GM18498 (cell line): ENCODE results near the gene CCDC63.

Experiments
- ATAC-seq: cut with Tn5 transposase; IDR thresholded peaks from one replicate; pipeline ENCODE4 v1.9.1; 2021; ENCODE audit warnings: mild to moderate bottlenecking, moderate library complexity; ENCODE audit not compliant: unreplicated experiment

CCDC63 gene

GRCh38 chr12:110880651-110881050 lies 33.9 kb downstream of the CCDC63 start:
- ATAC-seq: no peak

DNA sequence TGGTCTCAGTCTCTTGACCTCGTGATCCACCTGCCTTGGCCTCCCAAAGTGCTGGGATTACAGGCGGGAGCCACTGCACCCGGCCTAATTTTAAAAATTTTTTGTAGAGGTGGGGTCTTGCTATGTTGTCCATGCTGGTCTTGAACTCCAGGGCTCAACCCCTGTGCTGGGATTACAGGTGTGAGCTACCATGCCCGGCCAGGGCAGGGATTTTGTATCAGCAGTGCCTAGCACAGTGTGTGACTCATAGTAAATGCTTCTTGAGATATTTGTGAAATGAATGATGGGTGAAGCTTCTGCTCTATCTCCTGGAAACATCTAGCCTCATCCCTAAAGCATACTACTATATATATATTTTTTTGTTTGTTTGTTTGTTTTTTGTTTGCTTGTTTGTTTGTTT lies 36.5 kb downstream of the CCDC63 start:
- no peak for ATAC-seq

DNA sequence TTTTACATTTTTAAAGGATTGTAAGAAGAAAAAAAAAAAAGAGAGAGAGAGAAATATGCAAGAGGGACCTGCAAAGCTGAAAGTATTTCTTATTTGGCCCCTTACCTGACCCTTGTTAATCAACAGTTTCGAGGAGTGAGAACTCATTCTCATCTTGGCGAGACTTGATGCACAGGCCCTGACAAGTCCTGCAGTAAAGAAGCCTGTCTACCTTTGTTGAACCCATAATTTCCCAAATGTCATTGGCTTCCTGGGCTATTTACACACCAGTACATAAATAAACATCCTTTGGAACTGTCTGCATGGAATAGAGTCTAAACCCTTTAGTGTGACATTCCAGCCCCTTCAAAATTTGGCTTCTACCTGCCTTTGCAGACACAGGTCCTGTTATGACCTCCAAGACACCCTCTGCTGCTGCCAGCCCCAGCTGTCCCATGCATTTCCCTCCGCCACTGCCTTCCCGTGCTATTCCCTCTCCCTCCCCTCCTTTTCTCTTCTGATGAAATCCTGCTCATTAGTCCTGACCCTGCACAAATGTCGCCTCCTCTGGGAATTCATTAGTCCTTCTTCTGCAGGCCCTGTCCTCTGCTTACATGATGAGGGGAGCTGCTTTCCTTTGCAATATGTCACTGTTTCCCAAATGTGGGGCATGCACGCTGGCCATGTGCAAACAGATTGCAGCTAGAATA lies 38.5 kb downstream of the CCDC63 start:
- no peak for ATAC-seq

GRCh38 chr12:110888256-110888991 lies 41.6 kb downstream of the CCDC63 start:
- no peak for ATAC-seq

DNA sequence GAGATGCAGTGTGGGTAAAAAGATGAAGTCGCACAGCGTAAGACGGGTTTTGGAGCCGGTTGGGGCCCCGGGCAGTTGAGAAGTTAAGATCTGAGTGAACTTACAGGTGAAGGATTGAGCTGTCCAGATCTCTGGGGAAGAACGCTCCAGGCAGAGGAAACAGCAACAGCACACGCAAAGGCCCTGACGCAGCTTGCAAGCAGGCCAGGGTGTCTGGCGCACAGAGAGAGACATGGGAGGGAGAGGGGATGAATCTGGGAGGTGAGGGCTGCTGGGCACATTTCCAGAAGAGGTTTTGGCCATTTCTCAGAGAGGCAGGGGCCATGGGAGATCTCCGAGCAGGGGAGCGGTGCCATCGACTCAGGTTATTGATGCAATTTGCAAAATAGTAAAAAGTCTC lies 42.6 kb downstream of the CCDC63 start:
- no peak for ATAC-seq

GRCh38 chr12:110893956-110894355 lies 47.2 kb downstream of the CCDC63 start:
- ATAC-seq: no peak

DNA sequence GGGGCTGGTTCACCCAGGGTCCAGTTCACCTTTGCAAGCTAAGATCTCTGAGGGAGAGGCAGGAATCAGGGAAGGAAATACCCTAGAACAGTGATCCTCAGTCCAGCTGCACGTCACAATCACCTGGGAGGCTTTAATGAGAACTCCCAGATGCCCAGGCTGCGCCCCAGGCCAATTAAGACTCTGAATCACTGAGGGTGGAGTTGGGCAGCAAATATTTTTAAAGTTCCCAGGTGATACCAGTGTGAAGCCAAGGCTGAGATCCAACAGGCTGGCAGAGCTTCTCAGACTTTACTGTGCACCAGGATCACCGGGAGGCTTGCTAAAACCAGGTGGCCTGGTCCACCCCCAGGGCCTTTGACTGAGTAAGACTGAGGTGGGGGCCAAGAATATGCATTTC lies 49.8 kb downstream of the CCDC63 start:
- no peak for ATAC-seq

GRCh38 chr12:110901401-110901800 lies 54.6 kb downstream of the CCDC63 start:
- no peak for ATAC-seq

GRCh38 chr12:110903511-110903910 lies 56.7 kb downstream of the CCDC63 start:
- ATAC-seq: no peak

DNA sequence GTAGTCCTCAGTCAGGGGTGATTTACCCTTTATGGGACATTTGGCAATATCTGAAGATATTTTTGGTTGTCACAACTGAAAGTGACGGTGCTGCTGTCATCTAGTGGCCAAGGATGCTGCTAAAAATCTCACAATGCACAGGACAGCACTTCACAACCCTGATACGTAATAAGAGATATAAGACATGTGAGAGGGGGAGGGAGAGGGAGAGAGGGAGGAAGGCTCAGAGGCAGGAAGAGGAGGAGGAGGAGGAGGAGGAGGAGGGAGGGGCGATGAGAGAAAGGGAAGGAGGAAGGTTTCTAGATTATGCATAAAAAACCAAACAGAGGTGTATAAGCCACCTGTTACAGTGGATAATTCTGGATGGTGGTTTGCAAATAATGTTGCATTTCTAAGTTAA lies 59.3 kb downstream of the CCDC63 start:
- no peak for ATAC-seq

GRCh38 chr12:110906516-110906915 lies 59.7 kb downstream of the CCDC63 start:
- no peak for ATAC-seq

GRCh38 chr12:110906985-110907384 lies 60.2 kb downstream of the CCDC63 start:
- ATAC-seq: no peak

GRCh38 chr12:110907583-110907982 lies 60.8 kb downstream of the CCDC63 start:
- ATAC-seq: no peak

DNA sequence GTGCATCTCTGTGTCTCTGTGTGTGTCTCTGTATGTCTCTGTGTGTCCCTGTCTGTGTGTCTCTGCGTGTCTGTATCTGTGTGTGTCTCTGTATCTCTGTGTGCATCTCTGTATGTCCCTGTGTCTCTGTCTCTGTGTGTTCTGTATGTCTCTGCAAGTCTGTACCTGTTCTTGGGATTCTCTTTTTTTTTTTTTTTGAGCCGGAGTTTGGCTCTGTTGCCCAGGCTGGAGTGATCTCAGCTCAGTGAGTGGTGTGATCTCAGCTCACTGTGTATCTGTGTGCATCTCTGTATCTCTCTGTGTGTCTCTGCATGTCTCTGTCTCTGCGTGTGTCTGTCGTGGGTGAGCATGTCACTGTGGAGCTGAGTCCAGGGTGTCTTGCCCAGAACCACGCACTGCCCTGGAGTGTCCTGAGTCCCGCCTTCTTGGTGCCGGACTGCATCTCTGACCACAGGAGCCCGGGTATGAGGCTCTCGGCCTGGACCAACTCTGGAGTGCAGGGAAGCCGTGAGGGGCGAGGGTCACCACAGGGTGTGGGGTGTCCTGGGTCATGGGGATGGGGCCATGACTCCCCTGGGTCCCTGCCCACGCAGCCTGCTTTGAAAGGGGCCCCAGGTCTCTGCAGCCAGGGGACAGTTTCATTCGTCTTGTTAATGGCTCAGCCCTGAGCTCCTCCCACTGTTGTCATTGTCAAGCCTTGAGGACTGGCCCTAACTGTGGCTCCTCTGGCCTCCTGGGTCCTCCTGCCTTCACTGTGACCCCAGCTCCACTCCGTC lies 61.8 kb downstream of the CCDC63 start:
- no peak for ATAC-seq

DNA sequence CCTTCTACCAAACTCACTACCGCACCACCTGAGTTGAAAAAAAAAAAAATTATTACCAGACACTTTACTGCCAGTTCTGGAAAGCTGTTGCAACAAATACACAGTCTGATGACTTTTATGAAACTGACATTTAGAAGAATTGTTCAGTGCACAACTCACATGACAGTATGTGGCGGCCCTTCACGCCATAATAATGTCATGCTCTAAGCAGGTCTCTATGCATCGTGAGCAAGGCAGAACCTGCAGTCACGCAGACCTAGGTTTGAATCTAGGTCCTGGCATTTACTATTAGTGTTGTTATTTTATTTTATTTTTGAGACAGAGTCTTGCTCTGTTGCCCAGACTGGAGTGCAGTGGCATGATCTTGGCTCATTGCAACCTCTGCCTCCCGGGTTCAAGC lies 65.5 kb downstream of the CCDC63 start:
- no peak for ATAC-seq

DNA sequence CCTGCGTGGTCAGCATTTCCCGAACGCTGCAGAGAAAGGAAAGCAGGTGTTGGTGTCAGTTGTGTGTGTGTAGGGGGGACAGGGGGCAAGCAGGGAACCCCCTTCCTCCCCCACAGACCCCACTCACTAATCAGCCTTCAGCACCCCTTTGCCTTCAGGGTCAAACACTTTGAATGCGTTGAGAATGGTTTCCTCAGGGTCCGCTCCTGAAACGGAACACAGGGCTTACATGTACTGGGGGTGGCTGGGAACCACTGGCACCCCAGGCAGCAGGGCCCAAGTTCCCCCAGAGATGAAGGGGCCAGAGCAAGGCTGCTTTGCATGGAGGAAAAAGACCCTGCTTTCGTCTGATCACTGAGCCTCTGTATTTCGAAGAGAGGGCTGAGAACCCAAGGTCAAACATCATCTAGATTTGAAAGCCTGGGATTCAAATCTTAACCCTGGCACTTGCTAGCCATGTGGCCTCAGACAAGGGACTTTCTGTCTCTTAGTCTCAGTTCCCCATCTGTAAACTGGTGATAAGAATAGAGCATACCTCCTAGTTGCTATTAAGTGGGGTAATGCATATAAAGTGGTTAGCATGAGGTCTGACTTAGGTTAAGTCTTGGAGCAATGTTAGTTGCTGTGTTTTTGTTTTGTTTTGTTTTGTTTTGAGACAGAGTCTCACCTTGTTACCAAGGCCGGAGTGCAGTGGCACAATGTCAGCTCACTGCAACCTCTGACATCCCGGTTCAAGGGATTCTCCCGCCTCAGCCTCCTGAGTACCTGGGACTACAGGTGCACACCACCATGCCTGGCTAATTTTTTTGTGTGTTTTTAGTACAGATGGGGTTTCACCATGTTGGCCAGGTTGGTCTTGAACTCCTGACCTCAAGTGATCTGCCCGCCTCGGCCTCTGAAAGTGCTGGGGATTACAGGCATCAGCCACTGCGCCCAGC lies 66.6 kb downstream of the CCDC63 start:
- peak; percentile 98 for ATAC-seq

GRCh38 chr12:110916295-110916875 lies 69.6 kb downstream of the CCDC63 start:
- ATAC-seq: no peak

GRCh38 chr12:110917467-110917866 lies 70.7 kb downstream of the CCDC63 start:
- ATAC-seq: no peak

GRCh38 chr12:110917961-110918360 lies 71.2 kb downstream of the CCDC63 start:
- no peak for ATAC-seq

DNA sequence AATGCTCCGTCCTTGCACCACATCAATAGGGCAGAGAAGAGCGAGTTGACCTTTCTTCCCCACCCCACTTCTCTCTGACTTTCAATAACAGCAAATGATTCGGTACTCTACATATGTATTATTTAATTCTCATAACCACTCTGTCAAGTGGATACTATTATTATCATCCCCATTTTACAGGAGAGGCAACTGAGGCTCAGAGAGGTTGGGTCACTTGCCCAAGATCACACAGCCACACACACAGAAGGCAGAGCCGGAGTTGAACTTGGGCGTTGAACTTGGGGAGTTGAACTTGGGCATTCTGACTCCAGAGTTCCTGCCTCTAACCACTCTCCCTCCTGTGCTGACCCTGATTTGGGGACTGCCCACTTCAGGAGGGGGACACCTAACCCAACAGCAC lies 72.9 kb downstream of the CCDC63 start:
- ATAC-seq: no peak
